HepG2 (cell line): ENCODE data around the gene CCDC86. TPM values are rescaled to one million over a fixed set of nuclear protein-coding genes. Genes with fewer than 3 reads are reported as not detected.

ENCODE experiments used
- CC2D1A ChIP-seq: sonication (generic); formaldehyde crosslinking; IDR thresholded peaks from 2 replicates; pipeline ENCODE4 v1.8.1; 2023; ENCODE audit warnings: mild to moderate bottlenecking, missing genetic modification reagents
- NFIC ChIP-seq: IDR thresholded peaks from 2 replicates; pipeline ENCODE4 v1.6.1; 2012; ENCODE audit warnings: mild to moderate bottlenecking, low read length, inconsistent platforms
- NPAS2 ChIP-seq: sonication (generic); formaldehyde crosslinking; IDR thresholded peaks from 2 replicates; pipeline ENCODE4 v1.8.0; 2022; ENCODE audit warnings: mild to moderate bottlenecking, missing genetic modification reagents, borderline replicate concordance
- PPARG ChIP-seq: conservative IDR thresholded peaks from 2 replicates; pipeline ENCODE4 v1.6.1; 2016; ENCODE audit warnings: missing biosample characterization, missing genetic modification reagents
- RNF2 ChIP-seq: fragments of 450-650 bp; conservative IDR thresholded peaks from 2 replicates; pipeline ENCODE4 v1.6.1; 2016; ENCODE audit warnings: low read depth
- TP53 ChIP-seq: sonication (generic); formaldehyde crosslinking; conservative IDR thresholded peaks from 2 replicates; pipeline ENCODE4 v1.4.0; 2020; ENCODE audit warnings: missing genetic modification reagents
- polyA plus RNA-seq, 8 experiments: library from polyadenylated mRNA; depleted of rRNA in 3 of 8; stranded (reverse) in 7 of 8; unstranded in 1 of 8; fragments of >200 nt; fragmentation: Illumina TruSeq in 4 of 8; extraction: Trizol in 4 of 8; gene quantifications; 2 replicates each; pipeline versions ENCODE4 v1.2.1 to v1.2.3, GENCODE V29; 2011 to 2016; ENCODE audit warnings: low read depth in 4 of 8, missing spikeins in 1 of 8, mixed read lengths in 1 of 8; ENCODE audit not compliant: insufficient read depth in 1 of 8
- total RNA-seq, 5 experiments: library from RNA; depleted of rRNA; stranded (reverse); fragments of >200 nt; fragmentation: Illumina TruSeq; extraction: Trizol; gene quantifications; 2 replicates each; pipeline ENCODE4 v1.2.3, GENCODE V29; 2016; ENCODE audit warnings: low read depth in 1 of 5
- TF ChIP-seq, protein P1 (sequence below): sonication (generic); formaldehyde crosslinking; IDR thresholded peaks from 2 replicates; pipeline ENCODE4 v1.5.1; 2020; ENCODE audit warnings: mild to moderate bottlenecking, missing genetic modification reagents, borderline replicate concordance
- TF ChIP-seq, protein P2 (sequence below): sonication (generic); formaldehyde crosslinking; IDR thresholded peaks from 2 replicates; pipeline ENCODE4 v1.4.0; 2020; ENCODE audit warnings: missing genetic modification reagents
- TF ChIP-seq, protein P3 (sequence below): sonication (generic); formaldehyde crosslinking; IDR thresholded peaks from 2 replicates; pipeline ENCODE4 v1.4.0; 2020; ENCODE audit warnings: missing genetic modification reagents

Gene CCDC86
- total and polyA plus RNA-seq, 2 of the 13 experiments (the other 11 are each of a cell fraction or from before 2014, with no cell fraction given) = 33.8 to 37.6 TPM

DNA sequence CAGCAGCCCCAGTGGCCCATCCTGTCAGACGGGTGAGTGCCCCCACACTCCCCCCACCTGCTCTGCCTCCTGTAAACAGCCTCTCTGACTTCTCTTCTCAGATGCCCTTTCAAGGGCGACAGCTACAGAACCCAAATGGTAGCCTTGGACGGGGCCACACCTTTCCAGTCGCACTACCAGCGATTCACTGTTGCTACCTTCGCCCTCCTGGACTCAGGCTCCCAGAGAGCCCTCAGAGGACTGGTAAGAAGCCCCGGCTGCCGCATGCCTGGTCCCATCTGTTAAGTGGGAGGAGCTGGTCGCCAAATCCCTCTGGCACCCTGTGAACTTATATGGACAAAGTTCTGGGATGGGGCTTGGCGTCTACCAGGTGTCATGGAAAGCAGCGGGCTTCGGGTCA, 31.6 kb downstream of the CCDC86 start (continued):
- TF ChIP-seq, protein P1, sequence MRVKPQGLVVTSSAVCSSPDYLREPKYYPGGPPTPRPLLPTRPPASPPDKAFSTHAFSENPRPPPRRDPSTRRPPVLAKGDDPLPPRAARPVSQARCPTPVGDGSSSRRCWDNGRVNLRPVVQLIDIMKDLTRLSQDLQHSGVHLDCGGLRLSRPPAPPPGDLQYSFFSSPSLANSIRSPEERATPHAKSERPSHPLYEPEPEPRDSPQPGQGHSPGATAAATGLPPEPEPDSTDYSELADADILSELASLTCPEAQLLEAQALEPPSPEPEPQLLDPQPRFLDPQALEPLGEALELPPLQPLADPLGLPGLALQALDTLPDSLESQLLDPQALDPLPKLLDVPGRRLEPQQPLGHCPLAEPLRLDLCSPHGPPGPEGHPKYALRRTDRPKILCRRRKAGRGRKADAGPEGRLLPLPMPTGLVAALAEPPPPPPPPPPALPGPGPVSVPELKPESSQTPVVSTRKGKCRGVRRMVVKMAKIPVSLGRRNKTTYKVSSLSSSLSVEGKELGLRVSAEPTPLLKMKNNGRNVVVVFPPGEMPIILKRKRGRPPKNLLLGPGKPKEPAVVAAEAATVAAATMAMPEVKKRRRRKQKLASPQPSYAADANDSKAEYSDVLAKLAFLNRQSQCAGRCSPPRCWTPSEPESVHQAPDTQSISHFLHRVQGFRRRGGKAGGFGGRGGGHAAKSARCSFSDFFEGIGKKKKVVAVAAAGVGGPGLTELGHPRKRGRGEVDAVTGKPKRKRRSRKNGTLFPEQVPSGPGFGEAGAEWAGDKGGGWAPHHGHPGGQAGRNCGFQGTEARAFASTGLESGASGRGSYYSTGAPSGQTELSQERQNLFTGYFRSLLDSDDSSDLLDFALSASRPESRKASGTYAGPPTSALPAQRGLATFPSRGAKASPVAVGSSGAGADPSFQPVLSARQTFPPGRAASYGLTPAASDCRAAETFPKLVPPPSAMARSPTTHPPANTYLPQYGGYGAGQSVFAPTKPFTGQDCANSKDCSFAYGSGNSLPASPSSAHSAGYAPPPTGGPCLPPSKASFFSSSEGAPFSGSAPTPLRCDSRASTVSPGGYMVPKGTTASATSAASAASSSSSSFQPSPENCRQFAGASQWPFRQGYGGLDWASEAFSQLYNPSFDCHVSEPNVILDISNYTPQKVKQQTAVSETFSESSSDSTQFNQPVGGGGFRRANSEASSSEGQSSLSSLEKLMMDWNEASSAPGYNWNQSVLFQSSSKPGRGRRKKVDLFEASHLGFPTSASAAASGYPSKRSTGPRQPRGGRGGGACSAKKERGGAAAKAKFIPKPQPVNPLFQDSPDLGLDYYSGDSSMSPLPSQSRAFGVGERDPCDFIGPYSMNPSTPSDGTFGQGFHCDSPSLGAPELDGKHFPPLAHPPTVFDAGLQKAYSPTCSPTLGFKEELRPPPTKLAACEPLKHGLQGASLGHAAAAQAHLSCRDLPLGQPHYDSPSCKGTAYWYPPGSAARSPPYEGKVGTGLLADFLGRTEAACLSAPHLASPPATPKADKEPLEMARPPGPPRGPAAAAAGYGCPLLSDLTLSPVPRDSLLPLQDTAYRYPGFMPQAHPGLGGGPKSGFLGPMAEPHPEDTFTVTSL = no peak
- TF ChIP-seq CC2D1A (CRISPR knock-in tag) (no peak), RNF2 (no peak), NPAS2 (CRISPR knock-in tag) (no peak), NFIC (no peak), PPARG (CRISPR knock-in tag) (no peak), TP53 (CRISPR knock-in tag) (no peak)
- TF ChIP-seq, protein P2, sequence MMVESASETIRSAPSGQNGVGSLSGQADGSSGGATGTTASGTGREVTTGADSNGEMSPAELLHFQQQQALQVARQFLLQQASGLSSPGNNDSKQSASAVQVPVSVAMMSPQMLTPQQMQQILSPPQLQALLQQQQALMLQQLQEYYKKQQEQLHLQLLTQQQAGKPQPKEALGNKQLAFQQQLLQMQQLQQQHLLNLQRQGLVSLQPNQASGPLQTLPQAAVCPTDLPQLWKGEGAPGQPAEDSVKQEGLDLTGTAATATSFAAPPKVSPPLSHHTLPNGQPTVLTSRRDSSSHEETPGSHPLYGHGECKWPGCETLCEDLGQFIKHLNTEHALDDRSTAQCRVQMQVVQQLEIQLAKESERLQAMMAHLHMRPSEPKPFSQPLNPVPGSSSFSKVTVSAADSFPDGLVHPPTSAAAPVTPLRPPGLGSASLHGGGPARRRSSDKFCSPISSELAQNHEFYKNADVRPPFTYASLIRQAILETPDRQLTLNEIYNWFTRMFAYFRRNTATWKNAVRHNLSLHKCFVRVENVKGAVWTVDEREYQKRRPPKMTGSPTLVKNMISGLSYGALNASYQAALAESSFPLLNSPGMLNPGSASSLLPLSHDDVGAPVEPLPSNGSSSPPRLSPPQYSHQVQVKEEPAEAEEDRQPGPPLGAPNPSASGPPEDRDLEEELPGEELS = no peak
- TF ChIP-seq, protein P3, sequence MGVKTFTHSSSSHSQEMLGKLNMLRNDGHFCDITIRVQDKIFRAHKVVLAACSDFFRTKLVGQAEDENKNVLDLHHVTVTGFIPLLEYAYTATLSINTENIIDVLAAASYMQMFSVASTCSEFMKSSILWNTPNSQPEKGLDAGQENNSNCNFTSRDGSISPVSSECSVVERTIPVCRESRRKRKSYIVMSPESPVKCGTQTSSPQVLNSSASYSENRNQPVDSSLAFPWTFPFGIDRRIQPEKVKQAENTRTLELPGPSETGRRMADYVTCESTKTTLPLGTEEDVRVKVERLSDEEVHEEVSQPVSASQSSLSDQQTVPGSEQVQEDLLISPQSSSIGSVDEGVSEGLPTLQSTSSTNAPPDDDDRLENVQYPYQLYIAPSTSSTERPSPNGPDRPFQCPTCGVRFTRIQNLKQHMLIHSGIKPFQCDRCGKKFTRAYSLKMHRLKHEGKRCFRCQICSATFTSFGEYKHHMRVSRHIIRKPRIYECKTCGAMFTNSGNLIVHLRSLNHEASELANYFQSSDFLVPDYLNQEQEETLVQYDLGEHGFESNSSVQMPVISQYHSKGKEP (CRISPR knock-in tag) = no peak
